HepG2 (cell line): ENCODE results near the gene KIF15. TPM values are rescaled to one million over a fixed set of nuclear protein-coding genes. Genes with fewer than 3 reads are reported as not detected.

Source experiments
- AFF4 ChIP-seq: sonication (generic); formaldehyde crosslinking; IDR thresholded peaks from 2 replicates; pipeline ENCODE4 v1.4.0; 2020; ENCODE audit warnings: missing genetic modification reagents
- ATF7 ChIP-seq, 2 experiments: fragments of 450-650 bp in 1 of 2; sonication (generic) in 1 of 2; formaldehyde crosslinking in 1 of 2; IDR thresholded peaks; 2 replicates each; pipeline versions ENCODE4 v1.4.0 to v1.6.1; 2016 to 2020; ENCODE audit warnings: antibody characterized with exemption in 1 of 2, mild to moderate bottlenecking in 1 of 2, missing genetic modification reagents in 1 of 2
- EED ChIP-seq: sonication (generic); formaldehyde crosslinking; IDR thresholded peaks from 2 replicates; pipeline ENCODE4 v1.5.0; 2020; ENCODE audit warnings: mild to moderate bottlenecking, missing genetic modification reagents
- HMG20A ChIP-seq: IDR thresholded peaks from 2 replicates; pipeline ENCODE4 v1.6.1; 2016; ENCODE audit warnings: borderline replicate concordance
- ISX ChIP-seq: sonication (generic); formaldehyde crosslinking; conservative IDR thresholded peaks from 2 replicates; pipeline ENCODE4 v1.5.0; 2020; ENCODE audit warnings: missing genetic modification reagents
- KAT7 ChIP-seq: IDR thresholded peaks from 2 replicates; pipeline ENCODE4 v1.6.1; 2018; ENCODE audit warnings: borderline replicate concordance, missing compliant biosample characterization
- NFYB ChIP-seq: sonication (generic); formaldehyde crosslinking; IDR thresholded peaks from 2 replicates; pipeline ENCODE4 v1.4.0; 2020; ENCODE audit warnings: missing genetic modification reagents
- NR1H2 ChIP-seq: sonication (generic); formaldehyde crosslinking; IDR thresholded peaks from 2 replicates; pipeline ENCODE4 v1.8.1; 2022; ENCODE audit warnings: low read depth, missing genetic modification reagents, borderline replicate concordance
- PLSCR1 ChIP-seq: sonication (generic); formaldehyde crosslinking; IDR thresholded peaks from 2 replicates; pipeline ENCODE4 v1.5.0; 2020; ENCODE audit warnings: missing genetic modification reagents, mild to moderate bottlenecking, borderline replicate concordance
- SKI ChIP-seq: fragments of 450-650 bp; IDR thresholded peaks from one replicate; pipeline ENCODE4 v1.6.1; 2018; ENCODE audit warnings: mild to moderate bottlenecking; ENCODE audit not compliant: partially characterized antibody
- TRIM24 ChIP-seq: sonication (generic); formaldehyde crosslinking; IDR thresholded peaks from 2 replicates; pipeline ENCODE4 v1.8.0; 2022; ENCODE audit warnings: mild to moderate bottlenecking, missing genetic modification reagents
- ZBTB10 ChIP-seq: sonication (generic); formaldehyde crosslinking; IDR thresholded peaks from 2 replicates; pipeline ENCODE4 v1.4.0; 2020; ENCODE audit warnings: missing genetic modification reagents, borderline replicate concordance
- ZNF292 ChIP-seq: sonication (generic); formaldehyde crosslinking; IDR thresholded peaks from 2 replicates; pipeline ENCODE4 v1.8.1; 2022; ENCODE audit warnings: mild to moderate bottlenecking, low read depth, missing genetic modification reagents, borderline replicate concordance
- ZNF570 ChIP-seq: sonication (generic); formaldehyde crosslinking; IDR thresholded peaks from 2 replicates; pipeline ENCODE4 v1.4.0; 2020; ENCODE audit warnings: mild to moderate bottlenecking, missing genetic modification reagents, borderline replicate concordance
- ZNF839 ChIP-seq: sonication (generic); formaldehyde crosslinking; IDR thresholded peaks from 2 replicates; pipeline ENCODE4 v1.4.0; 2020; ENCODE audit warnings: missing genetic modification reagents, mild to moderate bottlenecking, borderline replicate concordance
- polyA plus RNA-seq, 8 experiments: library from polyadenylated mRNA; depleted of rRNA in 3 of 8; stranded (reverse) in 7 of 8; unstranded in 1 of 8; fragments of >200 nt; fragmentation: Illumina TruSeq in 4 of 8; extraction: Trizol in 4 of 8; gene quantifications; 2 replicates each; pipeline versions ENCODE4 v1.2.1 to v1.2.3, GENCODE V29; 2011 to 2016; ENCODE audit warnings: low read depth in 4 of 8, missing spikeins in 1 of 8, mixed read lengths in 1 of 8; ENCODE audit not compliant: insufficient read depth in 1 of 8
- total RNA-seq, 5 experiments: library from RNA; depleted of rRNA; stranded (reverse); fragments of >200 nt; fragmentation: Illumina TruSeq; extraction: Trizol; gene quantifications; 2 replicates each; pipeline ENCODE4 v1.2.3, GENCODE V29; 2016; ENCODE audit warnings: low read depth in 1 of 5
- TF ChIP-seq, protein P1 (sequence below): sonication (generic); formaldehyde crosslinking; IDR thresholded peaks from 2 replicates; pipeline ENCODE4 v1.8.0; 2022; ENCODE audit warnings: low read depth, missing genetic modification reagents
- TF ChIP-seq, protein P2 (sequence below): sonication (generic); formaldehyde crosslinking; IDR thresholded peaks from 2 replicates; pipeline ENCODE4 v1.5.1; 2020; ENCODE audit warnings: missing genetic modification reagents, mild to moderate bottlenecking, borderline replicate concordance

Gene KIF15
- total and polyA plus RNA-seq, 2 of the 13 experiments (the other 11 are each of a cell fraction or from before 2014, with no cell fraction given): 4.8 to 33.8 TPM

DNA sequence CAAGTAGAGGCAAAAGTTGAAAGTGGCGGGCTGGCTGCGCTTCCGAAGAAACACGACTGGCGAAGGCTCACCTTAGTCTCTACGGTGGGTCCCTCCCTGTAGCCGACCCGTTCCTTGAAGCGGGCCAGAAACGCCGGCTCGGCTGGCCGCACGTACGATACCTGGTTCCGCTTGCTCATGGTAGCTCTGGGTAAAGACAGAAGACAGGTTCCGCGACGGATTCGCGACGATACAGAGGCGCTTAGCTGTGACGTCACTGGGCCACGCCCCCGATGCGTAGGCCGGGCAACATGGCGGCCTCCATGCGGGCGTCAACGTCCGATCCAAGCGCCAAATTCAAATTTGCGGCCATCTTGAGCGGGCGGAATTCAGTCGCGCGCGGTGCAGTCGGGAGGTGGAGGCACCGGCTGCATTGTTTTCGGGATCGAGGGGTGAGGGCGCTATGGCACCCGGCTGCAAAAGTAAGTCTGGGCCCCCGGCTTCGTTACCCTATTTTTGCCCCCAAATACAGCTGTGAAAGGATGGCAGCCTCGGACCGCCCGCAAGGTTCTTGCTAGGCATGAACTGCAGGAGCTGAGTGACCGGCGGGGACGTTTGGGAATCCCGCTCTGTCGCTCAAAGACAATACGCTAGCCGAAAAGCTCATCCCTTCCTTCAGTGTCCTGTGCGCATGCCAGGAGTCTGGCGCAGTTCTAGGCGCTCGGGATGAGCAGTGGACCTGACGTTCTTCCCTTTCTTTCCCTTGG, at the start of gene KIF15, which contains the start of gene KIAA1143 (continued):
- no peak for TF ChIP-seq AFF4
- TF ChIP-seq ZNF570 (CRISPR knock-in tag): no peak
- TF ChIP-seq ZBTB10 (CRISPR knock-in tag): no peak
- no peak for TF ChIP-seq ISX (CRISPR knock-in tag)
- TF ChIP-seq TRIM24 (CRISPR knock-in tag): no peak
- TF ChIP-seq SKI: no peak
- peak; percentile 98 for TF ChIP-seq KAT7 (CRISPR knock-in tag)
- no peak for TF ChIP-seq NFYB
- TF ChIP-seq EED (CRISPR knock-in tag): peak; percentile 58; the same call in 1 of the 2 replicates
- peak; percentile 41; the same call in 1 of the 2 replicates for TF ChIP-seq ZNF292 (CRISPR knock-in tag)
- peak; percentile 77; the same call in 1 of the 2 replicates for TF ChIP-seq ZNF839
- TF ChIP-seq, protein P1, sequence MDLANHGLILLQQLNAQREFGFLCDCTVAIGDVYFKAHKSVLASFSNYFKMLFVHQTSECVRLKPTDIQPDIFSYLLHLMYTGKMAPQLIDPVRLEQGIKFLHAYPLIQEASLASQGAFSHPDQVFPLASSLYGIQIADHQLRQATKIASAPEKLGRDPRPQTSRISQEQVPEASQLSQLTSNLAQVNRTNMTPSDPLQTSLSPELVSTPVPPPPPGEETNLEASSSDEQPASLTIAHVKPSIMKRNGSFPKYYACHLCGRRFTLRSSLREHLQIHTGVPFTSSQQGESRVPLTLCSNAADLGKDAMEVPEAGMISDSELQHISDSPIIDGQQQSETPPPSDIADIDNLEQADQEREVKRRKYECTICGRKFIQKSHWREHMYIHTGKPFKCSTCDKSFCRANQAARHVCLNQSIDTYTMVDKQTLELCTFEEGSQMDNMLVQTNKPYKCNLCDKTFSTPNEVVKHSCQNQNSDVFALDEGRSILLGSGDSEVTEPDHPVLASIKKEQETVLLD: peak; percentile 77; the same call in 1 of the 2 replicates
- peak; percentile 35; the same call in 1 of the 2 replicates for TF ChIP-seq NR1H2
- TF ChIP-seq PLSCR1 (CRISPR knock-in tag): no peak
- TF ChIP-seq, protein P2, sequence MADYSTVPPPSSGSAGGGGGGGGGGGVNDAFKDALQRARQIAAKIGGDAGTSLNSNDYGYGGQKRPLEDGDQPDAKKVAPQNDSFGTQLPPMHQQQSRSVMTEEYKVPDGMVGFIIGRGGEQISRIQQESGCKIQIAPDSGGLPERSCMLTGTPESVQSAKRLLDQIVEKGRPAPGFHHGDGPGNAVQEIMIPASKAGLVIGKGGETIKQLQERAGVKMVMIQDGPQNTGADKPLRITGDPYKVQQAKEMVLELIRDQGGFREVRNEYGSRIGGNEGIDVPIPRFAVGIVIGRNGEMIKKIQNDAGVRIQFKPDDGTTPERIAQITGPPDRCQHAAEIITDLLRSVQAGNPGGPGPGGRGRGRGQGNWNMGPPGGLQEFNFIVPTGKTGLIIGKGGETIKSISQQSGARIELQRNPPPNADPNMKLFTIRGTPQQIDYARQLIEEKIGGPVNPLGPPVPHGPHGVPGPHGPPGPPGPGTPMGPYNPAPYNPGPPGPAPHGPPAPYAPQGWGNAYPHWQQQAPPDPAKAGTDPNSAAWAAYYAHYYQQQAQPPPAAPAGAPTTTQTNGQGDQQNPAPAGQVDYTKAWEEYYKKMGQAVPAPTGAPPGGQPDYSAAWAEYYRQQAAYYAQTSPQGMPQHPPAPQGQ (CRISPR knock-in tag): no peak
- TF ChIP-seq HMG20A: no peak
- peak; percentile 93 for TF ChIP-seq ATF7 (IDR thresholded peaks at IDR 0.05)
- peak; percentile 82 for TF ChIP-seq ATF7 (CRISPR knock-in tag; IDR thresholded peaks at IDR 0.05)
